DMS 273 treated with DMSO at 0.1 percent for 48 hours (cell line): ENCODE results near the gene TBC1D19.
"Not testable (repeated sequence)": the region's sequence is repeated elsewhere in the genome, so short reads cannot be mapped to it uniquely, and the experiment has no call there.

ENCODE experiments used
- DNase-seq: peaks from one replicate; lab custom pipeline; 2025; lab: John Stamatoyannopoulos, UW

Gene TBC1D19

DNA sequence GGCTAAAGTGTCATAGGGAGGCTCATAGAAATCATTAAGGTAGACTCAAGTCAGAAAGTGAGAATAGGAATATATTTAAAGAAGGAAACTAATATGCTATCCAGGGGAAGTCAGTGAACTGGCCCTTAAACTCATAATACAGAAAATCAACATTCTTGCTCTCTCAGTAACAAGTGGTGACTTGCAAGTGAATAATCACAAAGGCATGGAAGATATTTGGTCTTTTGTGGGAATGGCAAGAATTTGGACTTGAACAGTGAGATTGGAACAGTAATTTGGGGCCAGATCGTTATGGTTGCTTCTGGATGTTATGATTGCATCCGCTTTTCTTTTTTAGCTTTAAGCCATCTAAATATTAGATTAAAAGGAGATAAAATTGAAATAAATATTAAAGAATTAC is 103.8 kb downstream of the TBC1D19 start:
- no peak for DNase-seq

DNA sequence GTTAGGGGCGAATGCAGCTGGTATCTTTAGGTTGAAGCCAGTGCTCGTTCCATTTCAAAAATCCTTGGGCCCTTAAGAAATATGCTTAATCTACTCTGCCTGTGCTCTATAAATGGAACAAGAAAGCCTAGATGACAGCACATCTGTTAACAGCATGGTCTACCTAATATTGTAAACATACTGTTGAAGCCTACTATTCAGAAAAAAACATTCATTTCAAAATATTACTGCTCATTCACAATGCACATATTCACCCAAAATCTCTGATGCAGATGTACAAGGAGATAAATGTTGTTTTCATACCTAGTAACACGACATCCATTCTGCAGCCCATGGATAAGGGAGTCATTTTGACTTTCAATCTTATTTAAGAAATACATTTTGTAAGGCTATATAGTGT is 106.6 kb downstream of the TBC1D19 start:
- no peak for DNase-seq

GRCh38 chr4:26692014-26692726 is 108.3 kb downstream of the TBC1D19 start:
- no peak for DNase-seq

GRCh38 chr4:26694131-26694530 is 110.2 kb downstream of the TBC1D19 start:
- not testable (repeated sequence) for DNase-seq

DNA sequence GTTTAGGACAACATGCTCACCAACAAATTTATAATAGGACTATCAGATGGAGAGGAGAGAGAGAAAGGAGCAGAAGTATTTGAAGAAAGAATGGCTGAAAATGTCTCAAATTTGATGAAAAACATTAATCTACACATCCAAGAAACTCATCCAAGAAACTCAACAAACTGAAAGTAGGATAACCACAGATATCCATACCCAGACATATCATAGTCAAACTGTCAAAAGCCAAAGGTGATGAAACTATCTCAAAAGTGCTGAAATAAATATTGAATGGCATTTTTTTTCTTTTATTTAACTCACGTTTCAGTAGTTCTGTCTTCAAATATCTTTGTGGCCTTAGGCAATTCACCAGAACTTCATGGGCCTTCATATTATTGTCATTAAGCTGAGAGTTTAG is 116.2 kb downstream of the TBC1D19 start:
- no peak for DNase-seq

DNA sequence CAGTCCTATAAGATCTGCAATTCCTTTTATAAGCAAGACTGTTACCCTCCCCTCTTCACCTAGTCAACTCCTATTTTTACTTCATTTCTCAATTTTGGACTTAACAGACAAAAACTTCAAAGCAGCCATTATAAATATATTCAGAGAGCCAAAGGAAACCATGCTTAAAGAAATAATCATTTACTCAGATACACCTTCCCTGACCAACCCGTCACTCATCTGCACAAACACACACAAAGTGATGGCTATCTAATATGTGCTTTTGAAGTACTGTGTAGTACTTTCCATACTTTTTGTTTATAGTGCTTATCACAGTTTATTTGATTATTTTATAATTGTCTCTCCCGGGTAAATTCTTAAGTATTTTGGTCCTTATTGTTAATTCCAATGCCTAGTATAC is 117.2 kb downstream of the TBC1D19 start:
- no peak for DNase-seq

- DNase-seq, result no peak
Observed at GRCh38 chr4:26701786-26702227, 117.9 kb downstream of the TBC1D19 start.

GRCh38 chr4:26707342-26707741 is 123.5 kb downstream of the TBC1D19 start:
- DNase-seq, result no peak

DNA sequence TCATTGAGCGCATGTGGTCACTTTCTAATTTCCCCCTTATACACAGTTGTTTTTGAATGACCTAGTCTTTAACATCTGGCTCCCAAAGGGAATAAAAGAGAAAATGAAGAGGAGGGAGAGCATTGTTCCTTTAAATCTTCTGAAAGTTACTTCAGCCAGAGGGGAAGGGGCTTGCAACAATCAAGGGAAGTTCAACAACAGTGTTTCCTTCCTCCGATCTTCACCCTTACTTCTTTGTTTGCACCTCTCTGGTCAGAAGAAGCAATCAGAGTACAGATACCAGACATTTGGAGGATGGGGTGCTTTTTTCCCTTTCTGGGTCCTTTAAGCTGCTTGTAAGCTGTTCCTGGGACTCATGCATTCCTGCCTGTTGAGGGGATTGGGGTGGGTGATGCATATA is 125.4 kb downstream of the TBC1D19 start:
- DNase-seq, result no peak

DNA sequence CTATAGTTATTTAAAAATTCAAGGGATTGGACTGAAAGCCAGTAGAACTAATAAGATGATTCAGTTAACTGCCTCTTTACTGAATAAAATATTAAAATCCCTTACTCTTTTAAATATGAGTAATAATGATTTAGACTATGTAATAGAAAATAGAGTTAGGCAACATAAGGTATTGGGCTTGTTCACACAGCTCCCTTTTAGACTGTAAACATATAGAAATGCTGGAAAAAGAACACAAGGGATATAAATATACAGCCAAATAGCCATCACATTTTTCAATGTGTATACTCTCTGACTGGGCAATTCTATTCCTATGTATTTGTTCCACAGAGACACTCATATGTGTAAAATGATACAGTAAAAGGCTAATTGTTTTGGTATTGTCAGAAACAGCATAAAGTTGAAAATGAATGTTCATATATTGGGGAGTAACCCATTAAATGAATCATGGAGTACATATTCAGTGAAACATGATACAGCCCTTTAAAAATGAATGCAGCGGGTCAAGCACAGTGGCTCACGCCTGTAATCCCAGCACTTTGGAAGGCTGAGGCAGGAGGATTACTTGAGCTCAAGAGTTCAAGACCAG is 129.8 kb downstream of the TBC1D19 start:
- DNase-seq, result no peak

GRCh38 chr4:26715636-26716242 is 131.9 kb downstream of the TBC1D19 start:
- DNase-seq, result no peak

DNA sequence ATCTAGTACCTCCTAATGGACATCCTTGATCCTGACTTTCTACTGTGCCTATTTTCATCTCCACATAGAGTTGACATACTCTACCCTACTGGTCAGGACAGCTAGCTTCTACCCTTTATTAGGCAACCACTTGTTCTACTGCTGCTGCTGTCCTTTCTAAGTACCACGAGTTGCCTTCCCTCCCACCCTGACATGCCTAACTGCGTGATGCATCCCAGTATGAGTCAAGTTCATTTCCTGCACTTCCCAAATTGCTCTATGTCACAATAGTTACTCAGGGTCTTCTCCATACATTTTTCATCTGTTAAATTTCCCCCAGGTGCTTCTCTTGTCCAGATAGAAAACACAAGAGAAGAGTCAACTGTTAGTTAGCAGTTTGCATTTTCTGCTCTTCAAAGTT is 133.4 kb downstream of the TBC1D19 start:
- DNase-seq, result no peak

DNA sequence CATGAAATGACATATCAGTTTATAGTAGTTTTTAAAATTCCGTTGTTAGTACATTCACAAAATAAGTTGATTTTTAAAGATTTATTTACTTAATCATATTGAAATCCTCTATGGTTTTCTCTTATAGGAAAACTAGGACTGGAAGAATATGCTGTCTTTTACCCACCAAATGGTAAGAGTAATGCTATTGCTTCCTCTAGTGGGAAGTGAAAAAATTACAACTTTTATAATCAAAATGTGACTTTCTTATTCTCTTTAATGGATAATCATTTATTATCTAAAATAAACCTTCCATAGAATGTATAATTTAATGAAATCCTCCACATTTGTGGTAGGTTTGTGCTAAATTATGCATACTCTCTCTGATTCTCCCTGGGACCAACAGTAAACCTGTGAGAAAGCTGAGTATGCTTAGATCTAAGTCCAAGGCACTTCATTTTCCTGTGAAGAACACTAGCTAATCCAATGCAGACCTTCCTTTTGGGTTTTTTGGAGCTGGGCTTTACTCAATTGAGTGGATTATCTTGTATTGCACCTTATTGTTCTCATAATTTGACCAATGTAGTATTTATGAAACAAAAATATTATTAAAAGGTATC is 136.2 kb downstream of the TBC1D19 start:
- DNase-seq, result no peak

GRCh38 chr4:26721685-26722084 is 137.8 kb downstream of the TBC1D19 start:
- DNase-seq, result no peak

- DNase-seq, result no peak
Observed at GRCh38 chr4:26723216-26723615, 139.3 kb downstream of the TBC1D19 start.

DNA sequence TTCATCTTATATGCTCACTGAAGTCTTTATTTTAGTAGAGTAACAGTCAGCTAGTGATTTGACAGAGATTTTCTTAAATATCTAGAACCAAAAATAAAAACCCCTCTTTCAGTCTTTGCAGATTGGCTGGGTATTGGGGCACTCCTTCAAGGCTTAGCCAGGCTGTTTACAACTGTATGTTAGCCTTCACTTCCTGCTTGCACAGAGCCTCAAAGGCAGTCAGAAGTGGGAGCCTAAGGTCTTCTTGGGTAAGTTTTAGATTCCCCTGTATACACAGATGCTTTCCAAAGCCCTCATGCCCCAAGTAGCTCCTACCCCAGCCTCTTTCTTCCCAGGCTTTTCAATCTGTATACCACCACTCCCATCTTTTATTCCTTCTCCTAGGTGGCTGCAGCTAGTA is 140.7 kb downstream of the TBC1D19 start:
- no peak for DNase-seq

GRCh38 chr4:26726655-26727387 is 142.9 kb downstream of the TBC1D19 start:
- DNase-seq, result no peak

DNA sequence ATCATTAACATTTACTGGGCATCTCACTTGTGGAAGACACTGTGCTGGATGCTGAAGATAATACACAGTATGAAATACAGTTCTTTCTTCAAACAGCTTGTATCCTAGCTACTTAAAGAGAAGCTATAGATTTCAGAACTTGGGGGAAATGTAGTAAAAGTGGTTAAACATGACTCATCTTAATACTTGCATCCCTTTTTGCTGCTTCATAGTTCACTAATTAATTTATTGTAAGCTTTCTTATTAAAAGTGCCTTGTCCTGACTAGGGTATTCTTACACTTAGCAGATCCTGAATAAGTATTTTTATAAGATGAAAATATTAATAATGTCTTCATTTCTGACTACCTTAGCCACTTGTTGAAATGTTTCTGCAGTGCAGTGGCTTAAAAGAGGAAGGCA is 144.0 kb downstream of the TBC1D19 start:
- DNase-seq, result no peak

DNA sequence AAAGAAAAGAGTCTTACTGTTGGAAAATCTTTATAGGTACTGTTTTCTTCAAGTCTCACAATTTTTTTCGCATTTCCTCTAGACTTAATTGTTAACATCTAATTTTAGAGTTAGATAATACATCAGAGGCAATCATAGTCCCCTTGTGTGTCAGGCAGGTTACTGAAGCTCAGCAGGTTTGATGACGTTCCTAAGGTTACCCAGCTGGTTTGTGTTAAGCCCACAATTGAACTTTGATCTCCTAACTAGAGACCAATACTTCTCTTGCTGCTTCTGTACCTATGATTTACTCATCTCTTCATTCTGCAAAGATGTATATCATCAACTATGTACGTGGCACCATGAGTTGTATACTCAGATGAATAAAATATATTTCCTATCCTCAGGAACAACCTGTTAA is 145.1 kb downstream of the TBC1D19 start:
- DNase-seq, result no peak

DNA sequence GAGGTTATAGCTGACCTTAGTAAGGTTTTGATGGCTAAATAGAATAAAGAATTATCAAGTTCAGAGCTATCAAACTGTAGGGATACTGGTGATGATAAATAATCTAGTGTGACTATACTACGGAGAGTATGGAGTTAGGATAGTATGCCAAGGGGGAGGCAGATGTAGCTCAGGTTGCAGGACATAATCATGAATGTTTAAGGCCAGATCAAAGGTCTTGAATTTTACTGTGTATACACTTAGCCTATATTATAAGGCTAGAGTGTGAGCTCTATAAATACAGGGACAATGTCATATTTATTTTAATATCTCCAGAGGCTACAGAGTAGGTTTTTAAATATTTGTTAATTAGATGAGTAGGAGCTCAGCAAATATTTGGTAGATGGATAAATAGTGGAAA is 145.7 kb downstream of the TBC1D19 start:
- DNase-seq, result no peak

- DNase-seq, result no peak
Observed at GRCh38 chr4:26731351-26732035, 147.6 kb downstream of the TBC1D19 start.

DNA sequence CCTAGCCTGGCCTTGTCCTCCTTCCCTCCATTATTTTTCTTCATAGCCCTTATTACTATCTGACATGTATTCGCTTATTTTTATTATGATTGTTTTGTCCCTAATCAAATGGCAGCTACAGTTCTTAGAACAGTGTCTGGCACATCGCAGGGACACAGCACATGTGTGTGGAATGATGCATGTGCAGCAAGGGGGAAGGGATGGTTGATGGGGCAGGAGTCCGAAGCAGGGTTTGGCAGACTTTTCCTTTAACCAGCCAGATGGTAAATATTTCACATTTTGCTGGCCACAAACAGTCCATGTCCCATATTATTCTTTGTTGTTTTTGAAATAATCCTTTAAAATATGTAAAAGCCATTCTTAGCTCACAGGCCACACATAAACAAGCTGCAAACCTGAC is 148.5 kb downstream of the TBC1D19 start:
- no peak for DNase-seq
